Medulla oblongata (tissue), 1 donor: Measurements from ENCODE around the gene TTYH1.

Experiments
- DNase-seq: peaks from one replicate; pipeline ENCODE4 v3.0.0-alpha.2; 2015; ENCODE audit errors: extremely low spot score

The TTYH1 gene

GRCh38 chr19:54422136-54422535 is 6.9 kb downstream of the TTYH1 start:
- no peak for DNase-seq

GRCh38 chr19:54424201-54424600 is 8.9 kb downstream of the TTYH1 start:
- DNase-seq: no peak

GRCh38 chr19:54424660-54425381 is 9.6 kb downstream of the TTYH1 start:
- no peak for DNase-seq

DNA sequence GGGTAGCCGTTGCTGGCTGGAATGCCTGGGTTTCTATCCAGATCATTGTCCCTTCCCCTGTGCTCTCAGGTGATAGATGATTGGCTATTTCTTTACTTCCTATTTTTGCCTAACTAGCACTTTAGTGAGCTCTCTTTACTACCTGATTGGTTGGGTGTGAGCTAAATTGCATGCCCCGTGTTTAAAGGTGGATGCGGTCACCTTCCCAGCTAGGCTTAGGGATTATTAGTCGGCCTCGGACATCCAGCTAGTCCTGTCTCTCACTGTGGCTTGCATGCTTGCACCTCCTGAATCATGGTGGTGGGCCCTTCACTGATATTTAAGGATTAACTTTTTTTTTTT is 10.1 kb downstream of the TTYH1 start:
- DNase-seq: no peak

- DNase-seq: peak; percentile 70
Observed at GRCh38 chr19:54426291-54426931, 11.1 kb downstream of the TTYH1 start.

GRCh38 chr19:54427586-54427985 is 12.3 kb downstream of the TTYH1 start:
- no peak for DNase-seq

DNA sequence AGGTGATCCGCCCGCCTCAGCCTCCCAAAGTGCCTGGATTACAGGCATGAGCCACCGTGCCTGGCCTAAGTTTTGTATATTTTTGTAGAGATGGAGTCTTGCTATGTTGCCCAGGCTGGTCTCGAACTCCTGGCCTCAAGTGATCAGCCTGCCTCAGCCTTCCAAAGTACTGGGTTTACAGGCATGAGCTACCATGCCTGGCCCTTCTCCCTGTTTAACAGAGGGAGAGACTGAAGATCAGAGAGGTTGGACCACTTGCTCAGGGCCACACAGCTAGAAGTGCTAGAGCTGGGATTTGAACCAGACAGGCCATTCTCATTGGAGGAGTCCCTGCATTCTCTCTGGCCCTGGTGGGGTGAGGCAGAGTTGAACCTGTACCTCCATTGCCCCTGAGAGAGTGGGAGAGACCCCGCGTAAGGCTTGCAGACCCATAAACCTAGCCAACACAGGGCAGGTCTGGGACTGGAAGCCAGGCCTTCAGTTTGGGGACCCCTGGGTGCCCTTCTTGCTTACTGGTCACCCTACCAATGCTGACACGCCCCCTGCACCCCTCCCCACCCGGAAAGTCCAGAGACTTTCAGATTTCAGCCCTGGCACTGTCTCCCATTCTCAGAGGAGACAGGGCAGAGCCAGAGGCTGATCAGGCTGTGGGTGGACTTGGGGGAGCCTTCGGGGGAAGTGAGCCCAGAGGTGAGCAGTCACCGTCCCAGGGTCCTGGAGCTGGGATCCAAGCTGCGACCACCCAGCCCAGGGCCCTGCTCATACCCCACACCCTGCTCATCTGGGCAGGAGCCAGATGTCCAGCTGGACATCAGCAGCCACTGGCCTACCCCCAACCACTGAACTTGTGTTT is 13.3 kb downstream of the TTYH1 start:
- no peak for DNase-seq

GRCh38 chr19:54429176-54429495 is 13.9 kb downstream of the TTYH1 start:
- no peak for DNase-seq

- no peak for DNase-seq
Observed at GRCh38 chr19:54429545-54430227, 14.4 kb downstream of the TTYH1 start.

DNA sequence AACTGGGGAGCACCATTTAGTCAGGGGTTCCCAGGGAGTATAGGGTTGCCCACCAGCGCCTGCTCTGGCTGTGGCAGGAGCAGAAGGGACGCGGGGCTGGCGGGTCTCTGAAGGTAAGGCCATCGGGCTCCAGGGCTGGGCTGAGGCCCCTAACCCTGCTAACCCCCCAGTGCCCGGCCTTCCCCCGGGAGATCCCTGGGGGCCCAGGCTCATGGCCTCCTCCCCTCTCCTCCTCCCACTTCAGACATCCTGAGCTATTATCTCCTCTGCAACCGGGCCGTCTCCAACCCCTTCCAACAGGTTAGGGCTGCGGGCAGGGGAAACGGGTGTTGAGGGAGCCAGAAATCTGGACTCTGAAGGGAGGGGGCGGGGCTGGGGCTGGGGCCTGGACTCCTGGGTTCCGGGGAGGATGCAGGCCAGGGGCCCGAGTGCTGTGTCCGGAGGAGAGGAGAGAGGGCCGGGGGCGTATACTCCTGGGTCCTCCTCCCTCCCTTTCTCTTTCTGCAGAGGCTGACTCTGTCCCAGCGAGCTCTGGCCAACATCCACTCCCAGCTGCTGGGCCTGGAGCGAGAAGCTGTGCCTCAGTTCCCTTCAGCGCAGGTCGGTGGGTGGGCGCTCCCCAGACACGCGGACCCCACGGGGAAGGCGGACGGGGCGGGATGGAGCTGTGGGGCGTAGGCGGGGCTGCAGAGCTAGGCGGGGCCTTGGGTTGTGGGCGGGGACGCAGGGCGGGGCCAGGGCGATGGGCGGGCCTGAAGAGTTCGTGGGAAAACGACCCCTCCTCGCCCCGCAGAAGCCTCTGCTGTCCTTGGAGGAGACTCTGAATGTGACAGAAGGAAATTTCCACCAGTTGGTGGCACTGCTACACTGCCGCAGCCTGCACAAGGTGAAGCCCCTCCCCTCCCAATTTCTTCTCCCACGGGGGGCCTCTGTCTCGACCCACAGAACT is 15.3 kb downstream of the TTYH1 start:
- peak; percentile 69 for DNase-seq

GRCh38 chr19:54431255-54431838 is 16.1 kb downstream of the TTYH1 start:
- DNase-seq: no peak

DNA sequence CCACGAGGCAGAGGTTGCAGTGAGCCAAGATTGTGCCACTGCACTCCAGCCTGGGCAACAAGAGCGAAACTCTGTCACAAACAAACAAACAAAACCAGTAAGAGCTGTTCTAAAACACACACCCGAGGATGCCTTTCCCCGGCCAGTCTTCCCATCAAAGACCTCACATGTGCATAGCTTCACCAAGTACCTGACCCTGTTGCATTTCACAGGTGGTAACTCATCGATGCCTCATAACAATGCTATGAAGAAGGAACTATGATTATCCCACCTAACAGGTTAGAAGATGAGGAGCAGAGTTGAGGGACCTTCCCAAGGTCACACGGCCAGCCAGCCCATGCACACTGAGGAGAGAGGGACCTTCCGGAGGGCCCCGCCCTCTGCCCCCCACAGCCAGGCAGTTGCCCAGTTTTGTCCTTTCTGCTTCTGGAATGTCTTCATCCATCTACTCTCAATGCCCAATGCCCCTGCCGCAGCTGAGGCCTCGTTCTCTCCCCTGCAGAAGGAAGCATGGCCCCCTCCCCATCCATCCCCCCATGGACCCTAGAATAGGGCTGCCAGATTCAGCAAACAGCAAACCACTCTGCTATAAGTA is 17.0 kb downstream of the TTYH1 start:
- no peak for DNase-seq

- DNase-seq: no peak
Observed at GRCh38 chr19:54433697-54434096, 18.4 kb downstream of the TTYH1 start.

DNA sequence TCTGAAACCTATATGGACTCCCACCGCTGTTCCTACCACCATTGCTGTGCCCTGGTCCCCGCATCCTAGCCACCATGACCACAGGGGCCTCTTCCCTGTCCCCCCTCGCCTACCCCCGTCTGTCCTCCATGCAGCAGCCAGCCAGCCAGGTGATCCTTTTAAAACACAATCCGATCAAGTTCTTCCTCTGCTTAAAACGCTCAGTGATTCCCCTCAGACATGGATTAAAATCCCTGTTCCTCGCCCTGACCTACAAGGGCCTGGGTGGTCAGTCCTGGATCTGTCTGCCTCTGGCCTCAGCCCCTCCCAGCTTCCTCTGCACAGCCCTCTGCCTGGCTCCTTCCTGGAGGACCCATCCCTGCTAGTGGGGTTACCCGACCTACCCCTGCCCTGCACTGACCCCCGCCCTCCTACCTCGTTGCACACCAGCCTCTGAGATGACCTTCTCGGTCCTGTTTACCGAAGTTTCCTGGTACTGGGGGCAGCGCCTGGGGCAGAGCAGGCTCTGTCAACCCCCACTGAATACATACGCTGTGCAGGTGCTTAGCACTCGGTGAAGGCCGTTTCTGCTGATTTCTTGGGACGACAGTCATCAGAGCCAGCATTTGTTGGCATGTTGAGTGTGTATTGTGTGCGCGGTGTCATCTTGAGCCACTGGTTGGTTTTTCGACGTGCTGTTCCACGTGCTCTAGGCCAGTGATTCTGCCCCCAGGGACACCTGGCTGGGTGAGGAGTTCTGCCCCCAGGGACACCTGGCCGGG is 19.0 kb downstream of the TTYH1 start:
- DNase-seq: peak; percentile 35

DNA sequence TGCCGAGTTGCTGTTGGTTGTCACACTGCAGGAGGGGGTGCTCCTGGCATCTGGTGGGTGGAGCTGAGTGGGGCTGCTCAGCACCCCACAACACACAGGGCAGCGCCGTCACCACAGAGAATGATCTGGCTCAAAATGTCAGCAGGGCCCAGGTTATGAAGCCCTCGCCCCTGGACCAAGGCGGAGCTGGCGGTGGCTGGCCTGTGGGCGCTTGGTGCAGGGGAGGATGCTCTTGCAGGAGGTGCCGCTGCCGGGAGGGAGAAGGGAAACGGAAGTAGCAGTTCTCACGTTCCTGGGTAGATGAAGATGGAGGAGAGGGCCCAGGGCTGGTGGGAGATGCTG is 19.6 kb downstream of the TTYH1 start:
- DNase-seq: no peak

DNA sequence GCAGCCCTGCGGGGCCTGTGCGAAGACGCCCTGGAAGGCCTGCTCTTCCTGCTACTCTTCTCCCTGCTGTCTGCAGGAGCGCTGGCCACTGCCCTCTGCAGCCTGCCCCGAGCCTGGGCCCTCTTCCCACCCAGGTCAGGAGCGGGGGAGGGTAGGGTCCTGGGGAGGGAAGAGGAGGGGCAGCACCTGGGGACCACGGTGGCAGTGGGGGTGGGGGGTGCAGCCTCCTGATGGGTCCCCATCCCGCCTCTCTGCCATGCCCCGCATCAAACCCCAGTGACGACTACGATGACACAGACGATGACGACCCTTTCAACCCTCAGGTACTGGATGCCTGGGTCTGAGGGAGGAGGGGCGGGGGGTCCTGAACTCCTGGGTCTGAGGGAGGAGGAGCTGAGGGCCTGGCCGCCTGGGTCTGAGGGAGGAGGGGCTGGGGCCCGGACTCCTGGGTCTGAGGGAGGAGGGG is 20.3 kb downstream of the TTYH1 start:
- DNase-seq: no peak

- DNase-seq: peak; percentile 35
Observed at GRCh38 chr19:54436031-54436523, 20.8 kb downstream of the TTYH1 start.

DNA sequence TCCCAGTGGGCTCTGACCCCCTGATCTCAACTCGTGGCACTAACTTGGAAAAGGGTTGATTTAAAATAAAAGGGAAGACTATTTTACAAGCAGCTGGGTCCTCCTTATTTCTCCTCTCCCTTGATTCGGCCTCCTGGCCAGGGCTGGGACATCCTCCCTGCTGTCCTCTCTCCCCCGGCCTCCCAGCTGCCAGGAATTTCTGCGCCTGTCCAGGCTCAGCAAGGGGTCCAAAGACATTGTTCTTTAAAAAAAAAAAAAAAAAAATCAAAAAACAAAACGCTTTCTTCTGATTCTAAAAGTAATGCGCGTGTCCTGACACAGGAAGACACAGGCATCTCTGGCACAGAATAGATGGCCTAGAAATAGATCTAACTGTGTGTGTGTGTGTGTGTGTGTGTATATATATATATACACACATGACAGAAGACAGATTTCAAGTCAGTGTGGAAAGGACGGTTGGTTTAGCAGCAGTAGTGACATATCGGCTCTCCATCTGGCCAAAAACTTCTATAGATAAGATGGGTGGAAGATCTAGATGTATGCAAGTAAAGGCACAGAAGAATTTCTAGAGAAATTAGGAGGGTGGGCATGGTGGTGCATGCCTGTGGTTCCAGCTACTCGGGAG is 21.5 kb downstream of the TTYH1 start:
- DNase-seq: no peak
